ENCODE data around the gene TSSK2.

- TF ChIP-seq CTCF (IDR thresholded peaks at IDR 0.05; ENCODE audit: insufficient read depth, low read length, poor library complexity, severe bottlenecking) (no peak), EZH2phosphoT487 (conservative IDR thresholded peaks at IDR 0.05; ENCODE audit: low read length) (no peak)
Observed at GRCh38 chr22:19173047-19174035, 42.2 kb downstream of the TSSK2 start.

Measured in SU-DHL-6 (cell line).